GM18502 (cell line): ENCODE measurements around the gene ISLR.
"Not testable (repeated sequence)": the region's sequence is repeated elsewhere in the genome, so short reads cannot be mapped to it uniquely, and the experiment has no call there.

Experiments used
- ATAC-seq: cut with Tn5 transposase; IDR thresholded peaks from one replicate; pipeline ENCODE4 v1.9.1; 2021; ENCODE audit warnings: mild to moderate bottlenecking; ENCODE audit not compliant: unreplicated experiment, poor library complexity

Gene ISLR

GRCh38 chr15:74136814-74137536 lies 36.5 kb upstream of the ISLR start:
- no peak for ATAC-seq

GRCh38 chr15:74137537-74137894 lies 36.0 kb upstream of the ISLR start:
- no peak for ATAC-seq

- no peak for ATAC-seq
Observed at GRCh38 chr15:74138642-74139041, 34.9 kb upstream of the ISLR start.

GRCh38 chr15:74141591-74141990 lies 31.9 kb upstream of the ISLR start:
- no peak for ATAC-seq

- ATAC-seq: no peak
Observed at GRCh38 chr15:74144153-74144775, 29.2 kb upstream of the ISLR start.

GRCh38 chr15:74146277-74146800 lies 27.2 kb upstream of the ISLR start:
- ATAC-seq: no peak

GRCh38 chr15:74147051-74147450 lies 26.5 kb upstream of the ISLR start:
- ATAC-seq: no peak

- ATAC-seq: no peak
Observed at GRCh38 chr15:74155766-74156417, 17.6 kb upstream of the ISLR start.

- no peak for ATAC-seq
Observed at GRCh38 chr15:74156678-74157411, 16.7 kb upstream of the ISLR start.

- no peak for ATAC-seq
Observed at GRCh38 chr15:74157868-74158827, 15.4 kb upstream of the ISLR start.

GRCh38 chr15:74158855-74159650 lies 14.5 kb upstream of the ISLR start:
- ATAC-seq: peak; percentile 79

- ATAC-seq: no peak
Observed at GRCh38 chr15:74159773-74160172, 13.7 kb upstream of the ISLR start.

GRCh38 chr15:74160390-74160789 lies 13.1 kb upstream of the ISLR start:
- ATAC-seq: not testable (repeated sequence)

GRCh38 chr15:74162195-74162536 lies 11.3 kb upstream of the ISLR start:
- ATAC-seq: not testable (repeated sequence)

GRCh38 chr15:74165461-74165860 lies 8.0 kb upstream of the ISLR start:
- no peak for ATAC-seq

GRCh38 chr15:74167891-74168331 lies 5.6 kb upstream of the ISLR start:
- no peak for ATAC-seq

- ATAC-seq: no peak
Observed at GRCh38 chr15:74168711-74169126, 4.8 kb upstream of the ISLR start.

GRCh38 chr15:74170071-74170844 lies 3.3 kb upstream of the ISLR start:
- ATAC-seq: no peak
